GM12864 (cell line): ENCODE measurements around the gene ADGRG3.
A peak's percentile ranks its signal among the peaks of the same experiment; 100 is the strongest.

ENCODE experiments used
- DNase-seq: peaks from one replicate; pipeline ENCODE4 v3.0.0-alpha.2; 2011; ENCODE audit warnings: low read depth
- H3K4me3 ChIP-seq: 2 replicates; pipeline ENCODE4 v1.5.1; 2011; ENCODE audit warnings: mild to moderate bottlenecking, low read depth, low read length, control low read depth
- CTCF ChIP-seq: IDR thresholded peaks from 2 replicates; pipeline ENCODE4 v1.5.1; 2011; ENCODE audit warnings: low read depth, mild to moderate bottlenecking, moderate library complexity, low read length, control low read depth, inconsistent platforms; ENCODE audit errors: missing control alignments

The ADGRG3 gene

GRCh38 chr16:57689762-57690558 is 21.9 kb downstream of the ADGRG3 start:
- H3K4me3 ChIP-seq: no peak overlapping the region
- DNase-seq: peak; percentile 40

GRCh38 chr16:57690782-57691471 is 22.8 kb downstream of the ADGRG3 start:
- TF ChIP-seq CTCF: no peak
- no peak overlapping the region for H3K4me3 ChIP-seq
- no peak for DNase-seq

More at GRCh38 chr16:57689762-57690558, 21.9 kb downstream of the ADGRG3 start:
- no peak for TF ChIP-seq CTCF

- TF ChIP-seq CTCF: no peak
- no peak for DNase-seq
- no peak overlapping the region for H3K4me3 ChIP-seq
Measured at GRCh38 chr16:57692636-57693035, 24.5 kb downstream of the ADGRG3 start.

GRCh38 chr16:57693550-57693949 is 25.4 kb downstream of the ADGRG3 start:
- DNase-seq: no peak
- TF ChIP-seq CTCF: no peak
- no peak overlapping the region for H3K4me3 ChIP-seq

GRCh38 chr16:57694231-57694724 is 26.2 kb downstream of the ADGRG3 start:
- DNase-seq: no peak
- H3K4me3 ChIP-seq: no peak overlapping the region
- no peak for TF ChIP-seq CTCF

GRCh38 chr16:57694725-57695679 is 26.9 kb downstream of the ADGRG3 start, which contains the start of gene DRC7:
DRC7 (plus strand) TSS chr16:57694806; CDS start chr16:57697950, 3,144 bp downstream.
- TF ChIP-seq CTCF: no peak
- H3K4me3 ChIP-seq: no peak within 1 kb of the TSS
- DNase-seq: no peak
